Skeletal muscle tissue (tissue), 4 donors: Measurements from ENCODE around the gene GDPD3. TPM values are rescaled to one million over a fixed set of nuclear protein-coding genes. Genes with fewer than 3 reads are reported as not detected.

ENCODE experiments used
- H3K27ac ChIP-seq: one replicate; pipeline ENCODE4 v1.7.0; 2013; ENCODE audit warnings: mild to moderate bottlenecking, low read depth, low read length, inconsistent platforms
- H3K27me3 ChIP-seq, 3 donors: one replicate each; pipeline ENCODE4 v1.7.0; 2013; ENCODE audit warnings: low read length in 3 of 3; ENCODE audit not compliant: control insufficient read depth in 3 of 3, insufficient read depth in 3 of 3
- H3K36me3 ChIP-seq, 3 donors: one replicate each; pipeline ENCODE4 v1.7.0; 2013; ENCODE audit warnings: low read length in 3 of 3; ENCODE audit not compliant: control insufficient read depth in 3 of 3, insufficient read depth in 3 of 3
- H3K4me1 ChIP-seq, 3 donors: one replicate each; pipeline ENCODE4 v1.7.0; 2013; ENCODE audit warnings: low read length in 3 of 3, mild to moderate bottlenecking in 3 of 3; ENCODE audit not compliant: control insufficient read depth in 3 of 3, insufficient read depth in 3 of 3
- H3K4me3 ChIP-seq, 3 donors: one replicate each; pipeline ENCODE4 v1.7.0; 2013; ENCODE audit warnings: low read length in 3 of 3
- H3K9ac ChIP-seq, 3 donors: one replicate each; pipeline ENCODE4 v1.7.0; 2013; ENCODE audit warnings: low read length in 3 of 3, mild to moderate bottlenecking in 3 of 3, moderate library complexity in 2 of 3, low read depth in 1 of 3
- H3K9me3 ChIP-seq, 3 donors: one replicate each; pipeline ENCODE4 v1.7.0; 2013; ENCODE audit warnings: low read length in 3 of 3; ENCODE audit not compliant: control insufficient read depth in 3 of 3
- total RNA-seq: library from RNA; depleted of rRNA; stranded (reverse); fragments of >200 nt; gene quantifications from one replicate; pipeline ENCODE4 v1.2.3, GENCODE V29; 2014
- donor health status: Osteomylitis.

GDPD3 gene
- total RNA-seq, 1 donor from 2014 or later, result 0.52 TPM

- Histone ChIP-seq H3K27ac (no peak overlapping the region), H3K4me1 (peaks cover 9 to 11% (median 10%) of the 10 kb centered on the region in 3 donors), H3K4me3 (no peak overlapping the region), H3K36me3 (peaks cover 60 to 61% (median 60%) of the 10 kb centered on the region in 3 donors), H3K9me3 (no peaks in the 10 kb centered on the region), H3K9ac (no peak overlapping the region), H3K27me3 (no peaks in the 10 kb centered on the region)
These were observed 30.7 kb downstream of the GDPD3 start for GRCh38 chr16:30082545-30083090.

- Histone ChIP-seq H3K4me1 (peaks cover 25 to 33% (median 26%) of the 10 kb centered on the region in 3 donors), H3K27me3 (no peaks in the 10 kb centered on the region), H3K36me3 (peaks cover 52 to 57% (median 55%) of the 10 kb centered on the region in 3 donors), H3K9ac (no peak overlapping the region), H3K4me3 (no peak overlapping the region), H3K27ac (no peak overlapping the region), H3K9me3 (no peaks in the 10 kb centered on the region)
These were observed 33.9 kb downstream of the GDPD3 start for GRCh38 chr16:30079480-30079879.

- Histone ChIP-seq H3K27ac (no peak overlapping the region), H3K9ac (no peak overlapping the region), H3K4me1 (peaks cover 25 to 33% (median 26%) of the 10 kb centered on the region in 3 donors), H3K9me3 (no peaks in the 10 kb centered on the region), H3K27me3 (no peaks in the 10 kb centered on the region), H3K4me3 (no peak overlapping the region), H3K36me3 (peaks cover 45 to 50% (median 48%) of the 10 kb centered on the region in 3 donors)
These were observed 34.6 kb downstream of the GDPD3 start for GRCh38 chr16:30078744-30079143.

GRCh38 chr16:30077656-30078055, 35.7 kb downstream of the GDPD3 start:
- H3K9me3 ChIP-seq, result no peaks in the 10 kb centered on the region
- peak overlapping the region in 1 of 3 donors; percentile 24 for H3K9ac ChIP-seq
- H3K36me3 ChIP-seq, result peaks cover 34 to 39% (median 37%) of the 10 kb centered on the region in 3 donors
- peaks cover 25 to 33% (median 26%) of the 10 kb centered on the region in 3 donors for H3K4me1 ChIP-seq
- H3K4me3 ChIP-seq, result no peak overlapping the region
- H3K27ac ChIP-seq, result no peak overlapping the region
- H3K27me3 ChIP-seq, result no peaks in the 10 kb centered on the region

- H3K4me1 ChIP-seq, result peaks cover 25 to 33% (median 26%) of the 10 kb centered on the region in 3 donors
- peak overlapping the region; percentile 89 to 97 (median 93) for H3K9ac ChIP-seq
- H3K9me3 ChIP-seq, result no peaks in the 10 kb centered on the region
- peak overlapping the region; percentile 87 to 92 (median 89) for H3K4me3 ChIP-seq
- peak overlapping the region; percentile 92 for H3K27ac ChIP-seq
- H3K27me3 ChIP-seq, result no peaks in the 10 kb centered on the region
- H3K36me3 ChIP-seq, result peaks cover 35 to 39% (median 38%) of the 10 kb centered on the region in 3 donors
These were observed 37.0 kb downstream of the GDPD3 start for GRCh38 chr16:30076276-30076791.

GRCh38 chr16:30075503-30076275, 37.6 kb downstream of the GDPD3 start, which contains the start of gene PPP4C:
Gene PPP4C (plus strand): TSS chr16:30075994. CDS start chr16:30076378, 384 bp downstream.
- H3K4me1 ChIP-seq, result peaks cover 25 to 37% (median 26%) of the 10 kb centered on the region in 3 donors
- peak within 1 kb of the TSS; percentile 92 for H3K27ac ChIP-seq
- peak within 1 kb of the TSS; percentile 87 to 92 (median 89) for H3K4me3 ChIP-seq
- no peaks in the 10 kb centered on the region for H3K27me3 ChIP-seq
- no peaks in the 10 kb centered on the region for H3K9me3 ChIP-seq
- peak within 1 kb of the TSS; percentile 89 to 97 (median 93) for H3K9ac ChIP-seq
- peaks cover 32 to 39% (median 37%) of the 10 kb centered on the region in 3 donors for H3K36me3 ChIP-seq

- Histone ChIP-seq H3K4me3 (peak overlapping the region in 2 of 3 donors; percentile 30 to 65), H3K27ac (peak overlapping the region; percentile 64), H3K9ac (peak overlapping the region in 2 of 3 donors; percentile 32 to 75)
These were observed 42.8 kb downstream of the GDPD3 start for GRCh38 chr16:30070490-30070889.

GRCh38 chr16:30069611-30070462, 43.5 kb downstream of the GDPD3 start:
- peak overlapping the region; percentile 53 to 75 (median 57) for H3K9ac ChIP-seq
- H3K27me3 ChIP-seq, result no peaks in the 10 kb centered on the region
- peak overlapping the region; percentile 59 to 65 (median 65) for H3K4me3 ChIP-seq
- peaks cover 39 to 49% (median 42%) of the 10 kb centered on the region in 3 donors for H3K4me1 ChIP-seq
- peaks cover 56 to 67% (median 64%) of the 10 kb centered on the region in 3 donors for H3K36me3 ChIP-seq
- no peaks in the 10 kb centered on the region for H3K9me3 ChIP-seq
- H3K27ac ChIP-seq, result peak overlapping the region; percentile 64

More at GRCh38 chr16:30070490-30070889, 42.8 kb downstream of the GDPD3 start:
- H3K36me3 ChIP-seq, result peaks cover 56 to 67% (median 60%) of the 10 kb centered on the region in 3 donors
- H3K27me3 ChIP-seq, result no peaks in the 10 kb centered on the region
- H3K4me1 ChIP-seq, result peaks cover 39 to 53% (median 44%) of the 10 kb centered on the region in 3 donors
- H3K9me3 ChIP-seq, result no peaks in the 10 kb centered on the region
